Endothelial cell of umbilical vein (primary cell): Measurements from ENCODE around the gene ZNF263. TPM values are rescaled to one million over a fixed set of nuclear protein-coding genes. Genes with fewer than 3 reads are reported as not detected.

ENCODE experiments used
- BruUV-seq: library from RNA; stranded (reverse); fragments of 400-500 nt; replicated peaks from 2 replicates; lab custom pipeline; 2021; lab: Mats Ljungman, UMichigan
- CTCF ChIA-PET: fragments of 300-600, 350-600 bp; sonication (Branson Sonifier 250); formaldehyde crosslinking; loops from one replicate; lab custom pipeline; 2021; ENCODE audit warnings: antibody characterized with exemption, inconsistent platforms; lab: Charles Lee
- POLR2A ChIA-PET: fragments of 300-600, 350-600 bp; sonication (Branson Sonifier 250); formaldehyde crosslinking; loops from one replicate; lab custom pipeline; 2021; ENCODE audit warnings: antibody characterized with exemption, inconsistent platforms; lab: Charles Lee
- DNase-seq: peaks from one replicate; pipeline ENCODE4 v3.0.0-alpha.2; 2011; ENCODE audit warnings: low read depth, low spot score
- FAIRE-seq: peaks from 2 replicates; lab custom pipeline; 2011; peaks lifted over from hg19 to GRCh38; lab: Jason Lieb, UNC
- H2AFZ ChIP-seq: 2 replicates; pipeline ENCODE4 v1.6.0; 2012; ENCODE audit warnings: low read depth, low read length, control low read depth, inconsistent platforms
- H3K27ac ChIP-seq: 2 replicates; pipeline ENCODE4 v1.5.1; 2011; ENCODE audit warnings: low read depth, mild to moderate bottlenecking, control low read depth, low read length, moderate library complexity; ENCODE audit not compliant: insufficient read depth
- H3K27me3 ChIP-seq, 2 experiments: 2 replicates each; pipeline versions ENCODE4 v1.6.0 to v1.6.1; 2011; ENCODE audit warnings: low read length in 2 of 2, mixed read lengths in 1 of 2; ENCODE audit not compliant: control insufficient read depth in 2 of 2, insufficient read depth in 2 of 2
- H3K36me3 ChIP-seq, 2 experiments: 2 replicates in 1 of 2; 3 replicates in 1 of 2; pipeline ENCODE4 v1.5.1; 2011; ENCODE audit warnings: low read length in 2 of 2, mild to moderate bottlenecking in 1 of 2, moderate library complexity in 1 of 2; ENCODE audit not compliant: control insufficient read depth in 2 of 2, insufficient read depth in 2 of 2; ENCODE audit errors: extremely low read depth in 1 of 2
- H3K4me1 ChIP-seq: 3 replicates; pipeline ENCODE4 v1.5.1; 2011; ENCODE audit warnings: mild to moderate bottlenecking, low read length; ENCODE audit not compliant: control insufficient read depth, insufficient read depth; ENCODE audit errors: extremely low read depth
- H3K4me2 ChIP-seq: 2 replicates; pipeline ENCODE4 v1.6.1; 2011; ENCODE audit warnings: low read length, control low read depth, mixed read lengths; ENCODE audit not compliant: insufficient read depth
- H3K4me3 ChIP-seq, 3 experiments: fragments of 200-600 bp in 1 of 3; sonication (generic), shearing (Covaris generic) in 1 of 3; replicated peaks in 1 of 3; 2 replicates each; pipeline ENCODE4 v1.5.1; 2011 to 2016; ENCODE audit warnings: control low read depth in 3 of 3, low read length in 3 of 3, mild to moderate bottlenecking in 2 of 3, inconsistent platforms in 1 of 3, low read depth in 1 of 3, moderate library complexity in 1 of 3; ENCODE audit not compliant: insufficient read depth in 1 of 3
- H3K79me2 ChIP-seq: 2 replicates; pipeline ENCODE4 v1.6.0; 2012; ENCODE audit warnings: low read length, inconsistent platforms; ENCODE audit not compliant: control insufficient read depth, insufficient read depth
- H3K9ac ChIP-seq: replicated peaks from 2 replicates; pipeline ENCODE3; 2011; ENCODE audit warnings: low read length, control low read depth; ENCODE audit not compliant: insufficient read depth; ENCODE audit errors: extremely low read depth
- H3K9me1 ChIP-seq: replicated peaks from 3 replicates; pipeline ENCODE4 v1.6.0; 2011; ENCODE audit warnings: mild to moderate bottlenecking, low read length; ENCODE audit not compliant: control insufficient read depth, insufficient read depth; ENCODE audit errors: extremely low read depth
- H3K9me3 ChIP-seq: replicated peaks from 2 replicates; pipeline ENCODE4 v1.5.1; 2012; ENCODE audit warnings: low read length, inconsistent platforms; ENCODE audit not compliant: control insufficient read depth, insufficient read depth
- H4K20me1 ChIP-seq: replicated peaks from 2 replicates; pipeline ENCODE3; 2011; ENCODE audit warnings: mild to moderate bottlenecking, low read length; ENCODE audit not compliant: control insufficient read depth, insufficient read depth; ENCODE audit errors: extremely low read depth
- EZH2 ChIP-seq: IDR thresholded peaks from 2 replicates; pipeline ENCODE4 v1.6.1; 2012; ENCODE audit warnings: borderline replicate concordance, low read depth, mild to moderate bottlenecking, moderate library complexity, low read length, inconsistent platforms; ENCODE audit not compliant: severe bottlenecking
- FOS ChIP-seq: IDR thresholded peaks from 2 replicates; pipeline ENCODE4 v1.6.1; 2011; ENCODE audit warnings: mild to moderate bottlenecking, low read length, moderate library complexity, borderline replicate concordance; ENCODE audit not compliant: insufficient read depth
- GATA2 ChIP-seq: IDR thresholded peaks from 2 replicates; pipeline ENCODE4 v1.7.0; 2011; ENCODE audit warnings: low read depth, mild to moderate bottlenecking, moderate library complexity, mixed read lengths, low read length; ENCODE audit not compliant: insufficient read length, insufficient read depth
- JUN ChIP-seq: IDR thresholded peaks from 2 replicates; pipeline ENCODE4 v1.6.1; 2011; ENCODE audit warnings: borderline replicate concordance, low read depth; ENCODE audit not compliant: insufficient read length, insufficient read depth
- MYC ChIP-seq: IDR thresholded peaks from one replicate; pipeline ENCODE4 v1.6.1; 2011; ENCODE audit warnings: mild to moderate bottlenecking, low read depth, low read length
- POLR2A ChIP-seq: IDR thresholded peaks from 2 replicates; pipeline ENCODE4 v1.6.1; 2012; ENCODE audit warnings: low read depth, mild to moderate bottlenecking, control low read depth, low read length
- POLR2AphosphoS5 ChIP-seq: IDR thresholded peaks from 2 replicates; pipeline ENCODE4 v1.6.1; 2012; ENCODE audit warnings: low read depth, mild to moderate bottlenecking, control low read depth, low read length, moderate library complexity; ENCODE audit not compliant: insufficient read depth
- dilution Hi-C: fragments of 300-500 bp; cut with MboI; formaldehyde crosslinking; loops from one replicate; pipeline ENCODE4 v1.15.0; 2019; ENCODE audit warnings: low sequenced_read_pairs; ENCODE audit not compliant: extremely low pct_ligation_motif_present
- intact Hi-C: fragments of 100-400 bp; cut with micrococcal nuclease; formaldehyde crosslinking; loops from one replicate; pipeline ENCODE4 v1.10.0; 2022
- polyA plus RNA-seq, 4 experiments: library from polyadenylated mRNA; depleted of rRNA in 3 of 4; stranded (reverse) in 3 of 4; unstranded in 1 of 4; fragments of >200 nt; gene quantifications; 2 replicates each; pipeline versions ENCODE4 v1.2.1 to v1.2.3, GENCODE V29; 2011 to 2012; ENCODE audit warnings: missing spikeins in 1 of 4
- total RNA-seq: library from RNA; stranded (reverse); gene quantifications from 2 replicates; pipeline ENCODE4 v1.2.3, GENCODE V29; 2021
- TF ChIP-seq, protein P1 (sequence below), 2 donors: IDR thresholded peaks; 1 replicate in 1 of 2; 2 replicates in 1 of 2; pipeline ENCODE4 v1.5.1; 2011; ENCODE audit warnings: low read length in 2 of 2, mild to moderate bottlenecking in 2 of 2, moderate library complexity in 2 of 2, control low read depth in 1 of 2, inconsistent platforms in 1 of 2, low read depth in 1 of 2; ENCODE audit not compliant: insufficient read depth in 1 of 2; ENCODE audit errors: extremely low read depth in 1 of 2
- TF ChIP-seq, protein P2 (sequence below): IDR thresholded peaks from 2 replicates; pipeline ENCODE4 v1.6.1; 2011; ENCODE audit not compliant: insufficient read depth, insufficient read length

ZNF263 gene
- total and polyA plus RNA-seq, 2 donors (not counting 3 experiments of a cell fraction or from before 2014, with no cell fraction given) = 10.9 to 20.8 TPM

DNA sequence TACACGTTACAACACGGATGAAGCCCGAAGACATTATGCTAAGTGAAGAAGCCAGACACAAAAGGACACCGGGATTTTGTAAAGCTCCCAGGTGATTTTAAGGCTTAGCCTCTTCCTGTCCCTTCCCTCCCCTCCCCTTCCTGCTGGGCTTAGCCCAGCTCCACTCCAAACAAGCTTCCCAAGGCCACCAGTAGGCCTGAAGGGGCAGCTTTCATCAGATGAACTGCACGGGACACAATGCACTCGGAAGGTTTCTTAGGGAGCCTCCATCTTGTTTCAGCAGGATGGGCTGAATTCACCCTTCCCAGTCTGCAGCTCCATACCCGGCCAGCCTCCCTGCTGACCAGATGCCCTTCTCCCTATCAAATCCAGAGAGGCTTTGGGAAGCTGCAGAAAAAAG, 37.3 kb upstream of the ZNF263 start:
- intact Hi-C loops (no loop called here), dilution Hi-C loops (no loop called here)
- H3K79me2 ChIP-seq = no peaks in the 10 kb centered on the region
- H3K4me3 ChIP-seq = no peak overlapping the region
- no peaks in the 10 kb centered on the region for H3K9me3 ChIP-seq
- no peak overlapping the region for H2AFZ ChIP-seq
- no peaks in the 10 kb centered on the region for H4K20me1 ChIP-seq
- DNase-seq (no peak), FAIRE-seq (no peak)
- TF ChIP-seq MYC (no peak), POLR2A (no peak), POLR2AphosphoS5 (no peak)
- no peaks in the 10 kb centered on the region for H3K4me1 ChIP-seq
- H3K36me3 ChIP-seq = no peaks in the 10 kb centered on the region
- no peak overlapping the region for H3K4me2 ChIP-seq
- no TSS peak for BruUV-seq
- no peaks in the 10 kb centered on the region for H3K9me1 ChIP-seq
- ChIA-PET POLR2A (no interaction called here), CTCF (no interaction called here)
- no peak overlapping the region for H3K9ac ChIP-seq
- peaks cover 0 to 4% of the 10 kb centered on the region in 2 experiments for H3K27me3 ChIP-seq
- H3K27ac ChIP-seq = no peak overlapping the region

DNA sequence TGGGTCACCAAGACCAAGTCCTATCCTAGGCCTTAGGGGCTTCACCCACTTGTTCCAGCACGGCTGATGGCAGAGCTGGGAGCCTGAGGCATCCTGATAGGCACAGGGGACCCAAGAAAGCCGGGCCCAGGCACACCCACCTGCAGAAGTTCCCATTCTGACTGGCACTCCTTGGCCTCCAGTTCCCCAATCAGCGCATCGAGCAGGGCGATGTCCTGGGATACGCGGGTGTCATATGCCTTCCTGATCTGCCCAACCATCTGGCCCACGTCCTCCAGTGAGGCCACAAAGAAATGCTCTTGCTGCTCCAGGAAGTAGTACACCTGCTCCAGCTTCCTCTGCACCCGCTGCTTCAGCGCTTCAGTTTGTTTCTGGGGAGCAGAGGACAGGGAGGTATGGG, 36.4 kb upstream of the ZNF263 start:
- Histone ChIP-seq H3K79me2 (no peaks in the 10 kb centered on the region), H3K4me2 (no peak overlapping the region), H3K9ac (no peak overlapping the region), H3K4me3 (no peak overlapping the region), H3K27me3 (no peaks in the 10 kb centered on the region), H3K36me3 (no peaks in the 10 kb centered on the region), H2AFZ (no peak overlapping the region), H3K4me1 (no peaks in the 10 kb centered on the region), H3K9me3 (no peaks in the 10 kb centered on the region), H4K20me1 (no peaks in the 10 kb centered on the region), H3K27ac (no peak overlapping the region), H3K9me1 (no peaks in the 10 kb centered on the region)
- ChIA-PET POLR2A (no interaction called here), CTCF (no interaction called here)
- DNase-seq (no peak), FAIRE-seq (no peak)
- intact Hi-C loops (no loop called here), dilution Hi-C loops (no loop called here)
- BruUV-seq = no TSS peak
- TF ChIP-seq GATA2 (no peak), MYC (no peak), POLR2A (no peak), EZH2 (no peak), FOS (no peak), POLR2AphosphoS5 (no peak), JUN (no peak)
- TF ChIP-seq, protein P1, sequence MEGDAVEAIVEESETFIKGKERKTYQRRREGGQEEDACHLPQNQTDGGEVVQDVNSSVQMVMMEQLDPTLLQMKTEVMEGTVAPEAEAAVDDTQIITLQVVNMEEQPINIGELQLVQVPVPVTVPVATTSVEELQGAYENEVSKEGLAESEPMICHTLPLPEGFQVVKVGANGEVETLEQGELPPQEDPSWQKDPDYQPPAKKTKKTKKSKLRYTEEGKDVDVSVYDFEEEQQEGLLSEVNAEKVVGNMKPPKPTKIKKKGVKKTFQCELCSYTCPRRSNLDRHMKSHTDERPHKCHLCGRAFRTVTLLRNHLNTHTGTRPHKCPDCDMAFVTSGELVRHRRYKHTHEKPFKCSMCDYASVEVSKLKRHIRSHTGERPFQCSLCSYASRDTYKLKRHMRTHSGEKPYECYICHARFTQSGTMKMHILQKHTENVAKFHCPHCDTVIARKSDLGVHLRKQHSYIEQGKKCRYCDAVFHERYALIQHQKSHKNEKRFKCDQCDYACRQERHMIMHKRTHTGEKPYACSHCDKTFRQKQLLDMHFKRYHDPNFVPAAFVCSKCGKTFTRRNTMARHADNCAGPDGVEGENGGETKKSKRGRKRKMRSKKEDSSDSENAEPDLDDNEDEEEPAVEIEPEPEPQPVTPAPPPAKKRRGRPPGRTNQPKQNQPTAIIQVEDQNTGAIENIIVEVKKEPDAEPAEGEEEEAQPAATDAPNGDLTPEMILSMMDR (IDR thresholded peaks at IDR 0.05; ENCODE audit: extremely low read depth in 1 of 2, insufficient read depth in 1 of 2, low read depth in 1 of 2, low read length in 2 of 2) = no peak
- TF ChIP-seq, protein P2, sequence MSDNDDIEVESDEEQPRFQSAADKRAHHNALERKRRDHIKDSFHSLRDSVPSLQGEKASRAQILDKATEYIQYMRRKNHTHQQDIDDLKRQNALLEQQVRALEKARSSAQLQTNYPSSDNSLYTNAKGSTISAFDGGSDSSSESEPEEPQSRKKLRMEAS = no peak
